ENCODE results near the gene C17orf75.

- TF ChIP-seq CTCF (conservative IDR thresholded peaks at IDR 0.05; ENCODE audit: low read depth, low read length) (no peak), EZH2 (IDR thresholded peaks at IDR 0.05; ENCODE audit: low read length, unreplicated experiment) (no peak)
Measured at GRCh38 chr17:32349503-32349853, 7.5 kb upstream of the C17orf75 start.
